ENCODE measurements around the gene GSTT2B.
A peak's percentile ranks its signal among the peaks of the same experiment; 100 is the strongest.
"Not testable (repeated sequence)": the region's sequence is repeated elsewhere in the genome, so short reads cannot be mapped to it uniquely, and the experiment has no call there.

The GSTT2B gene

GRCh38 chr22:23961084-23961771 lies at the start of gene GSTT2B:
Gene GSTT2B (minus strand): TSS chr22:23961195. CDS start chr22:23961131, 64 bp downstream.
- DNase-seq (ENCODE audit: low spot score) = not testable (repeated sequence)

GRCh38 chr22:24010018-24010391 lies 49.0 kb upstream of the GSTT2B start:
- DNase-seq (ENCODE audit: low spot score) = no peak

- no peak for DNase-seq (ENCODE audit: low spot score)
Observed at GRCh38 chr22:24009227-24010017, 48.4 kb upstream of the GSTT2B start.

- no peak for DNase-seq (ENCODE audit: low spot score)
Observed at GRCh38 chr22:24008381-24009226, 47.6 kb upstream of the GSTT2B start.

- no peak for DNase-seq (ENCODE audit: low spot score)
Observed at GRCh38 chr22:24008022-24008283, 47.0 kb upstream of the GSTT2B start.

- DNase-seq (ENCODE audit: low spot score) = no peak
Observed at GRCh38 chr22:24007253-24008021, 46.4 kb upstream of the GSTT2B start.

- no peak for DNase-seq (ENCODE audit: low spot score)
Observed at GRCh38 chr22:24006914-24007214, 45.9 kb upstream of the GSTT2B start.

GRCh38 chr22:24006207-24006913 lies 45.4 kb upstream of the GSTT2B start:
- no peak for DNase-seq (ENCODE audit: low spot score)

GRCh38 chr22:24005201-24005600 lies 44.2 kb upstream of the GSTT2B start, which contains the start of gene GSTT4:
Gene GSTT4 (minus strand): TSS chr22:24005453. CDS start chr22:24005356, 97 bp downstream.
- peak; percentile 27 for DNase-seq (ENCODE audit: low spot score)

GRCh38 chr22:24003887-24004286 lies 42.9 kb upstream of the GSTT2B start:
- DNase-seq (ENCODE audit: low spot score) = no peak

- DNase-seq (ENCODE audit: low spot score) = no peak
Observed at GRCh38 chr22:24002851-24003250, 41.9 kb upstream of the GSTT2B start.

- no peak for DNase-seq (ENCODE audit: low spot score)
Observed at GRCh38 chr22:24002272-24002671, 41.3 kb upstream of the GSTT2B start.

- no peak for DNase-seq (ENCODE audit: low spot score)
Observed at GRCh38 chr22:24001314-24001713, 40.3 kb upstream of the GSTT2B start.

GRCh38 chr22:23999779-24000178 lies 38.8 kb upstream of the GSTT2B start:
- not testable (repeated sequence) for DNase-seq (ENCODE audit: low spot score)

- DNase-seq (ENCODE audit: low spot score) = no peak
Observed at GRCh38 chr22:23997092-23997491, 36.1 kb upstream of the GSTT2B start.

- not testable (repeated sequence) for DNase-seq (ENCODE audit: low spot score)
Observed at GRCh38 chr22:23993581-23994177, 32.7 kb upstream of the GSTT2B start.

GRCh38 chr22:23993080-23993479 lies 32.1 kb upstream of the GSTT2B start:
- DNase-seq (ENCODE audit: low spot score) = not testable (repeated sequence)

- DNase-seq (ENCODE audit: low spot score) = not testable (repeated sequence)
Observed at GRCh38 chr22:23989583-23990244, 28.7 kb upstream of the GSTT2B start.

- DNase-seq (ENCODE audit: low spot score) = not testable (repeated sequence)
Observed at GRCh38 chr22:23986538-23987178, 25.7 kb upstream of the GSTT2B start.

- not testable (repeated sequence) for DNase-seq (ENCODE audit: low spot score)
Observed at GRCh38 chr22:23986089-23986488, 25.1 kb upstream of the GSTT2B start.
